Fibroblast of mammary gland (primary cell): Measurements from ENCODE around the gene SLC12A5.
"Not testable (repeated sequence)": the region's sequence is repeated elsewhere in the genome, so short reads cannot be mapped to it uniquely, and the experiment has no call there.

Source experiments
- DNase-seq: peaks from one replicate; pipeline ENCODE4 v3.0.0-alpha.2; 2010; ENCODE audit warnings: low read depth
- H3K4me3 ChIP-seq: 2 replicates; pipeline ENCODE4 v1.5.1; 2011; ENCODE audit warnings: low read depth, mild to moderate bottlenecking, low read length, moderate library complexity; ENCODE audit not compliant: control insufficient read depth
- CTCF ChIP-seq: conservative IDR thresholded peaks from 2 replicates; pipeline ENCODE4 v1.5.1; 2011; ENCODE audit warnings: low read depth, low read length, inconsistent platforms; ENCODE audit not compliant: control insufficient read depth, insufficient read depth

Gene SLC12A5

GRCh38 chr20:46088409-46089166 lies 59.6 kb downstream of the SLC12A5 start:
- no peak for TF ChIP-seq CTCF
- peak overlapping the region; percentile 80 for H3K4me3 ChIP-seq
- DNase-seq: peak; percentile 25

- DNase-seq: no peak
- TF ChIP-seq CTCF: no peak
- H3K4me3 ChIP-seq: peak overlapping the region; percentile 80
Observed at GRCh38 chr20:46089167-46089416, 60.1 kb downstream of the SLC12A5 start.

GRCh38 chr20:46089417-46090388 lies 60.7 kb downstream of the SLC12A5 start, which contains the start of gene NCOA5:
TSS of gene NCOA5 (minus strand) at chr20:46089962. CDS start at chr20:46079424, 10,538 bp downstream.
- peak; percentile 94 for DNase-seq
- peak within 1 kb of the TSS; percentile 80 for H3K4me3 ChIP-seq
- no peak for TF ChIP-seq CTCF

- DNase-seq: not testable (repeated sequence)
Observed at GRCh38 chr20:46091622-46092535, 62.9 kb downstream of the SLC12A5 start.

GRCh38 chr20:46093531-46093930 lies 64.5 kb downstream of the SLC12A5 start:
- TF ChIP-seq CTCF: peak; percentile 22
- peak; percentile 42 for DNase-seq
- no peak overlapping the region for H3K4me3 ChIP-seq

More at GRCh38 chr20:46091622-46092535, 62.9 kb downstream of the SLC12A5 start:
- H3K4me3 ChIP-seq: not testable (repeated sequence)

- no peak overlapping the region for H3K4me3 ChIP-seq
- DNase-seq: no peak
- TF ChIP-seq CTCF: no peak
Observed at GRCh38 chr20:46099491-46100287, 70.7 kb downstream of the SLC12A5 start.

GRCh38 chr20:46100444-46100843 lies 71.4 kb downstream of the SLC12A5 start:
- H3K4me3 ChIP-seq, DNase-seq: not testable (repeated sequence)
